HL-60 (cell line): Measurements from ENCODE around the gene ASB15.

ENCODE experiments used
- DNase-seq, 2 experiments: peaks; one replicate each; pipeline ENCODE4 v3.0.0-alpha.2; 2010 to 2020; ENCODE audit warnings: low read depth in 1 of 2, low spot score in 1 of 2
- H3K27ac ChIP-seq: fragments of 250-450 bp; sonication (Bioruptor Pico); replicated peaks from 2 replicates; pipeline ENCODE4 v1.5.1; 2020; ENCODE audit warnings: mild to moderate bottlenecking, moderate library complexity
- H3K27me3 ChIP-seq: fragments of 250-450 bp; sonication (Bioruptor Pico); 2 replicates; pipeline ENCODE4 v1.5.1; 2021; ENCODE audit warnings: mild to moderate bottlenecking, moderate library complexity; ENCODE audit not compliant: insufficient read depth, poor library complexity, severe bottlenecking
- H3K4me3 ChIP-seq: replicated peaks from 2 replicates; pipeline ENCODE4 v1.5.1; 2011; ENCODE audit warnings: mild to moderate bottlenecking, control low read depth, low read length; ENCODE audit not compliant: insufficient read depth
- GABPA ChIP-seq: IDR thresholded peaks from 2 replicates; pipeline ENCODE4 v1.6.1; 2012; ENCODE audit warnings: low read depth
- POLR2AphosphoS5 ChIP-seq: IDR thresholded peaks from 2 replicates; pipeline ENCODE4 v1.6.1; 2012; ENCODE audit warnings: low read depth
- SPI1 ChIP-seq: IDR thresholded peaks from 2 replicates; pipeline ENCODE4 v1.6.1; 2012; ENCODE audit warnings: low read depth, mild to moderate bottlenecking, borderline replicate concordance
- TF ChIP-seq, protein P1 (sequence below): IDR thresholded peaks from one replicate; pipeline ENCODE4 v1.5.1; 2011; ENCODE audit warnings: low read length, control low read depth, inconsistent platforms; ENCODE audit not compliant: insufficient read depth
- TF ChIP-seq, protein P2 (sequence below): IDR thresholded peaks from 2 replicates; pipeline ENCODE4 v1.6.1; 2012; ENCODE audit warnings: low read depth; ENCODE audit not compliant: insufficient replicate concordance

ASB15 gene

DNA sequence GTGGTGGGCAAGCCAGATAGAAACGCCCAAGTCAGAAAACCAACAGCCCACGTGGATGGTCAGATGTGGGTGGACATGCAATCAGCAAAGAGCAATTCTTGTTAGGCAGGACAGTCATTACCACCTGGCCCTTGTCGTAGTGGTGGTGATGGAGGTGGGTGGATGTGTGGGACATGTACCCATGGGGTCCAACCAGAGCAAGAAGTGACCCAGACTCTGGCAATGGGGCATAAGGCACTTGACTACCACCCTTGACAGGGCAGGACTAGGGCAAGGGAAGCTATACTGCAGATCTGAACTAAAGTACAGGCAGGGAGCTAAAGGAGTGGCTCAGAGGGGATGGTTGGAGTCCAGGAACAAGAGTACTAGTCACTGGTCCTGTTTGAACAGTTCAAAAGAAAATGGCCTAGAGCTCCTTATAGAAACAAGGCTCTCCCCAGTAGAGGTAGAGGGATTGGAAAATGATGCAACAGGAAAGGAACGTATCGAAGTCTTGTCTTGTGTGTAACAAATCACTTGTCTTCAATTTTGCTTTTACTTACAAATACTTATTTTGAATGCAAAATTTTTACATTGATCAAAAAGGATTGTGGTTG is 71.6 kb downstream of the ASB15 start:
- DNase-seq, result no peak
- no peak overlapping the region for H3K4me3 ChIP-seq
- no peak overlapping the region for H3K27ac ChIP-seq
- H3K27me3 ChIP-seq, result no peaks in the 10 kb centered on the region
- no peak for TF ChIP-seq POLR2AphosphoS5

DNA sequence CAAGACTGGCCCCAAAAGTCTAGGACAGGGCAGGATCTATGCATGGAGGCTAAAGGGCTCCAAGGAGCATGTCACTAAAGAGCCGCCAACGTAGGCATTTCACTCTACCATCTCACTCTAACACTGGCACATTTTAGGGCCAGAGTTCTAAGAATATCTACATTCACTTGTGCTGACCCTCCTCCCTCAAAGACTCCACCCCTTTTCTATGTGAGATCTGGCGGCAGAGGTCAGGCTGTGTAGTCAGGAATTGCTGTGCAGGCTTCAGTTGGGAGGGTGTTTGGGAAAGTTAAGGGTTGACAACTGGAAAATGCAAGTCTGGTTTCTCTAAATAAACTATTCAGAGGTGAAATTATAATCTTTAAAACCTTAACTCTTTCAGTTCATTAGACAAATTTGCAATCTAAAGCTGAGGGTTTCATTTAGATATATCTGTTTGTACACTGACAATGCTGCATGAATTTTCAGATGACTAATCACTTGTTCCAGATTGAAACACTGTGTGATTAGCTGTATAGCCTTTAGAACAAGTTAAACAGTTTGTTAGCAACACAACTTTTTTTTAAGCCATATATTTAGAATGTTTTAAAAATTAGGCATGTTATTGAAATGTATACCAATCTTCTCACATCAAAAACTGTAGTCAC is 72.3 kb downstream of the ASB15 start:
- DNase-seq, result no peak
- Histone ChIP-seq H3K4me3 (no peak overlapping the region), H3K27me3 (no peaks in the 10 kb centered on the region), H3K27ac (no peak overlapping the region)
- TF ChIP-seq, protein P1, sequence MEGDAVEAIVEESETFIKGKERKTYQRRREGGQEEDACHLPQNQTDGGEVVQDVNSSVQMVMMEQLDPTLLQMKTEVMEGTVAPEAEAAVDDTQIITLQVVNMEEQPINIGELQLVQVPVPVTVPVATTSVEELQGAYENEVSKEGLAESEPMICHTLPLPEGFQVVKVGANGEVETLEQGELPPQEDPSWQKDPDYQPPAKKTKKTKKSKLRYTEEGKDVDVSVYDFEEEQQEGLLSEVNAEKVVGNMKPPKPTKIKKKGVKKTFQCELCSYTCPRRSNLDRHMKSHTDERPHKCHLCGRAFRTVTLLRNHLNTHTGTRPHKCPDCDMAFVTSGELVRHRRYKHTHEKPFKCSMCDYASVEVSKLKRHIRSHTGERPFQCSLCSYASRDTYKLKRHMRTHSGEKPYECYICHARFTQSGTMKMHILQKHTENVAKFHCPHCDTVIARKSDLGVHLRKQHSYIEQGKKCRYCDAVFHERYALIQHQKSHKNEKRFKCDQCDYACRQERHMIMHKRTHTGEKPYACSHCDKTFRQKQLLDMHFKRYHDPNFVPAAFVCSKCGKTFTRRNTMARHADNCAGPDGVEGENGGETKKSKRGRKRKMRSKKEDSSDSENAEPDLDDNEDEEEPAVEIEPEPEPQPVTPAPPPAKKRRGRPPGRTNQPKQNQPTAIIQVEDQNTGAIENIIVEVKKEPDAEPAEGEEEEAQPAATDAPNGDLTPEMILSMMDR, result no peak
- no peak for TF ChIP-seq POLR2AphosphoS5
- no peak for TF ChIP-seq SPI1
- TF ChIP-seq GABPA, result no peak
- TF ChIP-seq, protein P2, sequence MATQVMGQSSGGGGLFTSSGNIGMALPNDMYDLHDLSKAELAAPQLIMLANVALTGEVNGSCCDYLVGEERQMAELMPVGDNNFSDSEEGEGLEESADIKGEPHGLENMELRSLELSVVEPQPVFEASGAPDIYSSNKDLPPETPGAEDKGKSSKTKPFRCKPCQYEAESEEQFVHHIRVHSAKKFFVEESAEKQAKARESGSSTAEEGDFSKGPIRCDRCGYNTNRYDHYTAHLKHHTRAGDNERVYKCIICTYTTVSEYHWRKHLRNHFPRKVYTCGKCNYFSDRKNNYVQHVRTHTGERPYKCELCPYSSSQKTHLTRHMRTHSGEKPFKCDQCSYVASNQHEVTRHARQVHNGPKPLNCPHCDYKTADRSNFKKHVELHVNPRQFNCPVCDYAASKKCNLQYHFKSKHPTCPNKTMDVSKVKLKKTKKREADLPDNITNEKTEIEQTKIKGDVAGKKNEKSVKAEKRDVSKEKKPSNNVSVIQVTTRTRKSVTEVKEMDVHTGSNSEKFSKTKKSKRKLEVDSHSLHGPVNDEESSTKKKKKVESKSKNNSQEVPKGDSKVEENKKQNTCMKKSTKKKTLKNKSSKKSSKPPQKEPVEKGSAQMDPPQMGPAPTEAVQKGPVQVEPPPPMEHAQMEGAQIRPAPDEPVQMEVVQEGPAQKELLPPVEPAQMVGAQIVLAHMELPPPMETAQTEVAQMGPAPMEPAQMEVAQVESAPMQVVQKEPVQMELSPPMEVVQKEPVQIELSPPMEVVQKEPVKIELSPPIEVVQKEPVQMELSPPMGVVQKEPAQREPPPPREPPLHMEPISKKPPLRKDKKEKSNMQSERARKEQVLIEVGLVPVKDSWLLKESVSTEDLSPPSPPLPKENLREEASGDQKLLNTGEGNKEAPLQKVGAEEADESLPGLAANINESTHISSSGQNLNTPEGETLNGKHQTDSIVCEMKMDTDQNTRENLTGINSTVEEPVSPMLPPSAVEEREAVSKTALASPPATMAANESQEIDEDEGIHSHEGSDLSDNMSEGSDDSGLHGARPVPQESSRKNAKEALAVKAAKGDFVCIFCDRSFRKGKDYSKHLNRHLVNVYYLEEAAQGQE, result no peak

DNA sequence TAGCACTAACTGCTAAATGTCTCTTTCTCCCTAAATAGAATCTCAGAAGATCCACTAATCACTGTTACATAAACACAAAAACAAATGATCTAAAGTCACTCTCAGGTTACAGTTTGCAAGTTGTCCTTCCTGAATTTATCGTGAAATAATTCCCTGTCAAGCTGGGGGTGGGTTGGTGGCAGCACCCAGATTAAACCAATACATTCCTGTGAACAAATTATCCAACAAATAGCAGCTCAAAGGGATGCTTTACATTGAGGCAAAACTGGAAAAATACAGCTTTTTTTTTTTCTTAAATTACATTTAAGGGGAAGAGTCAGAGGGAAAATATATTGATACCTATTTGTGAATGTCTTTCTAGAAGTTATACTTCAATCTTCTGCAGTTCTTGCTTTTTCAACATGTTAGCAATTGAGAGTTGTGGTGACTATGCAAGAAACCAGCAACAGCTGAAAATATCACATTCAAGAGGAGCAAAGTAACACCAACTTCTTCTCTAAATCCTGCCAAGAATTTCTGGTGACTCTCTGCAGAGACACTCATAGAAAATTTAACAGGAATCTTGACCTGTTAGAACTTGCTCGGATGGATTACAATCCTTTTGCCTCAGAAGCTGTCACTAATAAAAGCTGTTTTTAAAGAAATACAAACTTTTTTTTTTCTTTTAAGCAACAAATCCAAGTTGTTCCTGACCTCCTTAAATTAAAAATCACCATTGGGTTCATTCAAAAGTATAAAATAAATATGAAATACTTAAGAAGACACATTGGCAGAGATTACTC is 73.0 kb downstream of the ASB15 start:
- H3K27ac ChIP-seq, result no peak overlapping the region
- TF ChIP-seq SPI1 (no peak), POLR2AphosphoS5 (no peak), GABPA (no peak)
- TF ChIP-seq, protein P1, result no peak
- TF ChIP-seq, protein P2, result no peak
- DNase-seq, result no peak

DNA sequence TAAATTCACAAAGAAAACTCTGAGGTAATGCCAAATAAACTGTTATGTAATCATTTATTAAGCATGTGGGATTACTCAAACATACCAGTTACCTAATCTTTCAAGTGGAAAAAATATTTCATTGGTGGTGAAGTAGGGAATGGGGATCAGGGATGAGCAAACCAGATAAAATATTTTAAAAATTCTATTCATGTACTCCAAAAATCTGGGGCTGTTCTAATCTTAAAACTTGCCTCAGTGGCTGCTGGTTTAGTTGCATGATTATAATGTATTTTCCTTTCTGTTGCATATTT is 73.5 kb downstream of the ASB15 start:
- H3K27me3 ChIP-seq, result no peaks in the 10 kb centered on the region
- TF ChIP-seq GABPA, result no peak
- TF ChIP-seq POLR2AphosphoS5, result no peak
- no peak for TF ChIP-seq SPI1
- TF ChIP-seq, protein P2, result no peak
- TF ChIP-seq, protein P1, result no peak
- H3K27ac ChIP-seq, result no peak overlapping the region
- no peak for DNase-seq
- no peak overlapping the region for H3K4me3 ChIP-seq

More for the DNA sequence above, 73.0 kb downstream of the ASB15 start:
- H3K27me3 ChIP-seq, result no peaks in the 10 kb centered on the region
- no peak overlapping the region for H3K4me3 ChIP-seq
